ENCODE results near the gene HOMER3.

DNA sequence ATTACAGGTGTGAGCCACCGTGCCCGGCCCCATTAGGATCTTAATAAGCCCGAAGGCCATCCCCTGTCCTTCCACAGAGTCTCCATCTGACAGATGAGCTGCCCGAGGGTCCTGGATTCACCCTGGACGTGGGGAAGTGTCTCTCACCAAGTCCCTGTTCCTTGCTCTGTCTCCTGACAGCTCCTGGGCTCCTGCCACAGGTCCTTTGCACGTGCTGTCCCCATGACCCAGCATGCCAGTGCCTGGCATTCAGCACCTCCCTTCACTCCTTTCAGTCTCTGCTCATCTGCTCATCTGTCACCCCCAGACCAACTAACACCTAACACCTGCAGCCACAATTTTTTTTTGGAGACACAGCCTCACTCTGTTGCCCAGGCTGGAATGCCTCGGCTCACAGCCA lies 59.5 kb downstream of the HOMER3 start:
- TF ChIP-seq, protein P1, sequence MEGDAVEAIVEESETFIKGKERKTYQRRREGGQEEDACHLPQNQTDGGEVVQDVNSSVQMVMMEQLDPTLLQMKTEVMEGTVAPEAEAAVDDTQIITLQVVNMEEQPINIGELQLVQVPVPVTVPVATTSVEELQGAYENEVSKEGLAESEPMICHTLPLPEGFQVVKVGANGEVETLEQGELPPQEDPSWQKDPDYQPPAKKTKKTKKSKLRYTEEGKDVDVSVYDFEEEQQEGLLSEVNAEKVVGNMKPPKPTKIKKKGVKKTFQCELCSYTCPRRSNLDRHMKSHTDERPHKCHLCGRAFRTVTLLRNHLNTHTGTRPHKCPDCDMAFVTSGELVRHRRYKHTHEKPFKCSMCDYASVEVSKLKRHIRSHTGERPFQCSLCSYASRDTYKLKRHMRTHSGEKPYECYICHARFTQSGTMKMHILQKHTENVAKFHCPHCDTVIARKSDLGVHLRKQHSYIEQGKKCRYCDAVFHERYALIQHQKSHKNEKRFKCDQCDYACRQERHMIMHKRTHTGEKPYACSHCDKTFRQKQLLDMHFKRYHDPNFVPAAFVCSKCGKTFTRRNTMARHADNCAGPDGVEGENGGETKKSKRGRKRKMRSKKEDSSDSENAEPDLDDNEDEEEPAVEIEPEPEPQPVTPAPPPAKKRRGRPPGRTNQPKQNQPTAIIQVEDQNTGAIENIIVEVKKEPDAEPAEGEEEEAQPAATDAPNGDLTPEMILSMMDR (IDR thresholded peaks at IDR 0.05) = no peak
- TF ChIP-seq POLR2A (IDR thresholded peaks at IDR 0.05) (no peak), EP300 (IDR thresholded peaks at IDR 0.05) (no peak)

Measured in ovary (tissue), 3 donors.